K562 (cell line): ENCODE data around the gene HAUS3.

ENCODE experiments used
- CSDE1 ChIP-seq, 2 experiments: fragments of 450-650 bp; IDR thresholded peaks; 2 replicates each; pipeline ENCODE4 v1.6.1; 2016; ENCODE audit warnings: mild to moderate bottlenecking in 1 of 2
- GABPA ChIP-seq: fragments of 200-800 bp; sonication (Bioruptor generic); conservative IDR thresholded peaks from 2 replicates; pipeline ENCODE4 v1.6.1; 2016; ENCODE audit warnings: low read depth, missing genetic modification characterization, missing compliant biosample characterization
- MEIS2 ChIP-seq: fragments of 450-650 bp; IDR thresholded peaks from 2 replicates; pipeline ENCODE4 v1.6.1; 2014; ENCODE audit warnings: mild to moderate bottlenecking; ENCODE audit not compliant: partially characterized antibody
- SMC3 ChIP-seq: conservative IDR thresholded peaks from 2 replicates; pipeline ENCODE4 v1.6.1; 2011; ENCODE audit warnings: low read depth, low read length, improper control_type of control experiment; ENCODE audit not compliant: insufficient read depth
- SNRNP70 ChIP-seq: fragments of 200-400 bp; formaldehyde crosslinking; optimal IDR thresholded peaks from 2 replicates; pipeline ENCODE3; 2017; ENCODE audit warnings: low read depth, low read length
- TARDBP ChIP-seq: fragments of 450-650 bp; IDR thresholded peaks from 2 replicates; pipeline ENCODE4 v1.6.1; 2016
- TBP ChIP-seq: optimal IDR thresholded peaks from 2 replicates; pipeline ENCODE3; 2011; ENCODE audit warnings: low read depth, low read length, improper control_type of control experiment
- ZFX ChIP-seq: sonication (generic); formaldehyde crosslinking; IDR thresholded peaks from 2 replicates; pipeline ENCODE4 v1.8.0; 2022; ENCODE audit warnings: mild to moderate bottlenecking, missing genetic modification reagents, moderate library complexity
- TF ChIP-seq, protein P1 (sequence below), 2 experiments: IDR thresholded peaks; 2 replicates each; pipeline ENCODE4 v1.6.1; 2012; ENCODE audit warnings: improper control_type of control experiment in 2 of 2, low read depth in 2 of 2, low read length in 2 of 2, borderline replicate concordance in 1 of 2
- TF ChIP-seq, protein P2 (sequence below): fragments of 450-650 bp; IDR thresholded peaks from 2 replicates; pipeline ENCODE4 v1.6.1; 2017; ENCODE audit warnings: mild to moderate bottlenecking, moderate library complexity

DNA sequence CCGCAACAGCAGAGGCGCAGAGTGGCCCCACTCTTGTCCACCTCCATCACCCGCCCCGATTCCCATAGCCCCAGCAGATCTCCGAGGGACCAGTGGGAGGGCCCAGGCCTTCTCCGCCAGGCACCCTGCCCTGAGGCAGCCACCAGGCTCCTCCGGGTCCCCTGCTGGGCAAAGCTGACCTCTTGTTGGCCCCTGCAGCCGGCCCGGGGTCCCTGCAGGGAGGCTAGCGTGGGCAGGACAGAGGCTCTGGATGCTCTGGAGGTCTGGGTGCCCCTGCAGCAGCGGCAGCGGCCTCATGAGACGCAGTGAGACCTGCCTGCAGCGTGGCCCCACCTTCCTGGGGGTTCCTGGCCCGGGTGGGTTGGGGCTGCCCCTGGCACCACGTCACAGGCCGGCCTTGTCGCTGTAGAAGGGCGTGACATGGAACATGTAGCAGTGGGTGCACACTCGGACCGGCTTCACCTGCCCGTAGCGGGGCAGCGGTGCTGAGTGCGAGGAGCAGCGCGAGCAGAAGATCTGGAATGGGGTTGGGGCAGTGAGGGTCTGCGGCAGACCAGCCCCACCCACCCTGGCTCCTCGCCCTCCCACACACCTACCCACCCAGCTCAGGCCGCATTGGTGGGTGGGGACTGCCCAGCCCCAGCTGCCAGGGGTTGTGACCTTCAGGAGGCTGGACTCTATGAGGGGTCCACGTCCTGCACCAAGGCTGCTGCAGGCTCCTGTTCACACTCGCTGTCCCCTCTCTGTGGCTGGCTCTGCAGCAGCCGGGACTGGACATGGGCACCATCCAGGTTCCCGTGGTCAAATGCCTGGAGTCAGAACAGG is 28.6 kb upstream of the HAUS3 start:
- TF ChIP-seq SMC3 (no peak), TARDBP (no peak), SNRNP70 (no peak), MEIS2 (no peak), CSDE1 (IDR thresholded peaks at IDR 0.05) (no peak), ZFX (CRISPR knock-in tag) (no peak), TBP (no peak), GABPA (tag) (no peak)
- TF ChIP-seq, protein P1, sequence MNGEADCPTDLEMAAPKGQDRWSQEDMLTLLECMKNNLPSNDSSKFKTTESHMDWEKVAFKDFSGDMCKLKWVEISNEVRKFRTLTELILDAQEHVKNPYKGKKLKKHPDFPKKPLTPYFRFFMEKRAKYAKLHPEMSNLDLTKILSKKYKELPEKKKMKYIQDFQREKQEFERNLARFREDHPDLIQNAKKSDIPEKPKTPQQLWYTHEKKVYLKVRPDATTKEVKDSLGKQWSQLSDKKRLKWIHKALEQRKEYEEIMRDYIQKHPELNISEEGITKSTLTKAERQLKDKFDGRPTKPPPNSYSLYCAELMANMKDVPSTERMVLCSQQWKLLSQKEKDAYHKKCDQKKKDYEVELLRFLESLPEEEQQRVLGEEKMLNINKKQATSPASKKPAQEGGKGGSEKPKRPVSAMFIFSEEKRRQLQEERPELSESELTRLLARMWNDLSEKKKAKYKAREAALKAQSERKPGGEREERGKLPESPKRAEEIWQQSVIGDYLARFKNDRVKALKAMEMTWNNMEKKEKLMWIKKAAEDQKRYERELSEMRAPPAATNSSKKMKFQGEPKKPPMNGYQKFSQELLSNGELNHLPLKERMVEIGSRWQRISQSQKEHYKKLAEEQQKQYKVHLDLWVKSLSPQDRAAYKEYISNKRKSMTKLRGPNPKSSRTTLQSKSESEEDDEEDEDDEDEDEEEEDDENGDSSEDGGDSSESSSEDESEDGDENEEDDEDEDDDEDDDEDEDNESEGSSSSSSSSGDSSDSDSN (IDR thresholded peaks at IDR 0.05; ENCODE audit: borderline replicate concordance in 1 of 2, low read depth in 2 of 2, low read length in 2 of 2) = no peak
- TF ChIP-seq, protein P2, sequence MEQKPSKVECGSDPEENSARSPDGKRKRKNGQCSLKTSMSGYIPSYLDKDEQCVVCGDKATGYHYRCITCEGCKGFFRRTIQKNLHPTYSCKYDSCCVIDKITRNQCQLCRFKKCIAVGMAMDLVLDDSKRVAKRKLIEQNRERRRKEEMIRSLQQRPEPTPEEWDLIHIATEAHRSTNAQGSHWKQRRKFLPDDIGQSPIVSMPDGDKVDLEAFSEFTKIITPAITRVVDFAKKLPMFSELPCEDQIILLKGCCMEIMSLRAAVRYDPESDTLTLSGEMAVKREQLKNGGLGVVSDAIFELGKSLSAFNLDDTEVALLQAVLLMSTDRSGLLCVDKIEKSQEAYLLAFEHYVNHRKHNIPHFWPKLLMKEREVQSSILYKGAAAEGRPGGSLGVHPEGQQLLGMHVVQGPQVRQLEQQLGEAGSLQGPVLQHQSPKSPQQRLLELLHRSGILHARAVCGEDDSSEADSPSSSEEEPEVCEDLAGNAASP = no peak
